Fibroblast of mammary gland (primary cell): ENCODE results near the gene TBC1D2.

Experiments used
- DNase-seq: peaks from one replicate; pipeline ENCODE4 v3.0.0-alpha.2; 2010; ENCODE audit warnings: low read depth
- H3K4me3 ChIP-seq: 2 replicates; pipeline ENCODE4 v1.5.1; 2011; ENCODE audit warnings: low read depth, mild to moderate bottlenecking, low read length, moderate library complexity; ENCODE audit not compliant: control insufficient read depth
- TF ChIP-seq, protein P1 (sequence below): conservative IDR thresholded peaks from 2 replicates; pipeline ENCODE4 v1.5.1; 2011; ENCODE audit warnings: low read depth, low read length, inconsistent platforms; ENCODE audit not compliant: control insufficient read depth, insufficient read depth

TBC1D2 gene

DNA sequence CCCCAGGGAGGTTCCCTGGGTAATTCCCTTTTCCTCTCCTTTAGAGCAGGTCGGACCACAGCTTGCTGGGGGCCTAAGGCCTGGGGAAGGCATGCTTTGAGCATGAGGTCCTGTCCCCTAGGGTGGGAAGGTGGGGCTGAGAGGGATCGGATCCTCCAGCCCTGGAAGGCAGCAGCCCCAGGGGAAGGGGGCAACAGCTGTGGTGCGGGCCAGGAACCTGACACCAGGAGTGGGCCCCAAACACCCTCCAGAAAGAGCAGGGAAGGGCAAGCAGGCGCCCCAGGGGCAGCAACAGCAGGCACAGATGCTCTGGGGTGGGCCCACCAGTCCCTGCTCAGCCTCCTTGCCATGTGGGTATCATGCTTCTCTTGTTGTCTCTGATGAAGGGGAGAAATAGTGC is 59.8 kb downstream of the TBC1D2 start:
- DNase-seq, result no peak
- no peak overlapping the region for H3K4me3 ChIP-seq
- TF ChIP-seq, protein P1, sequence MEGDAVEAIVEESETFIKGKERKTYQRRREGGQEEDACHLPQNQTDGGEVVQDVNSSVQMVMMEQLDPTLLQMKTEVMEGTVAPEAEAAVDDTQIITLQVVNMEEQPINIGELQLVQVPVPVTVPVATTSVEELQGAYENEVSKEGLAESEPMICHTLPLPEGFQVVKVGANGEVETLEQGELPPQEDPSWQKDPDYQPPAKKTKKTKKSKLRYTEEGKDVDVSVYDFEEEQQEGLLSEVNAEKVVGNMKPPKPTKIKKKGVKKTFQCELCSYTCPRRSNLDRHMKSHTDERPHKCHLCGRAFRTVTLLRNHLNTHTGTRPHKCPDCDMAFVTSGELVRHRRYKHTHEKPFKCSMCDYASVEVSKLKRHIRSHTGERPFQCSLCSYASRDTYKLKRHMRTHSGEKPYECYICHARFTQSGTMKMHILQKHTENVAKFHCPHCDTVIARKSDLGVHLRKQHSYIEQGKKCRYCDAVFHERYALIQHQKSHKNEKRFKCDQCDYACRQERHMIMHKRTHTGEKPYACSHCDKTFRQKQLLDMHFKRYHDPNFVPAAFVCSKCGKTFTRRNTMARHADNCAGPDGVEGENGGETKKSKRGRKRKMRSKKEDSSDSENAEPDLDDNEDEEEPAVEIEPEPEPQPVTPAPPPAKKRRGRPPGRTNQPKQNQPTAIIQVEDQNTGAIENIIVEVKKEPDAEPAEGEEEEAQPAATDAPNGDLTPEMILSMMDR, result no peak

DNA sequence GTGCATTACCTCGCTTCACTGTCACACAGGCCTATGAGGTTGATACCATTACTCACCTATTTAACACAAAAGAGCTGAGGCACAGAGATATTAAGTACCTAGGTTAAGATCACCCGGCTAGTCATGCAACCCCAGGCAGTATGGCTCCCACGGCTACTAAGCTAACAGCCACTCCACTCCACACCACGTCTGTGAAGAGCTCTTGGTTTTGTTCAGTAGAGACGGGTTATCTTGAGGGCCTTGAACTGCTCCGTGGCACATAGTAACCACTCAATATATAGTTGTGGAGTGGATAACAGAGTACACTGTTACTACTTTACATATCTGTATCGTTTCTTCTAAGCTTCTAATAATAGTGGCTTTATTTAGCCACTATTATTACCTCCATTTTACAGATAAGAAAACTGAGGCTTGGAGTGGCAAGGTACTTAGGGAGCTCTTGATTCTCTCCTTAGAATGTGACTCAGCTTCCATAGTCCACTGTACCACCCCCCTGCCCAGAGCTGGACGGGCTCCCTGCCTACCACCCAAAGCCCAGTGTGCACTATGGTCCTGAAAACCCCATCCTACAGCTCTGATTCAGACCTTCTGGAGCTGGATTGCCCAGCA is 62.0 kb downstream of the TBC1D2 start:
- DNase-seq, result no peak
- TF ChIP-seq, protein P1, result no peak
- H3K4me3 ChIP-seq, result peak overlapping the region; percentile 63

DNA sequence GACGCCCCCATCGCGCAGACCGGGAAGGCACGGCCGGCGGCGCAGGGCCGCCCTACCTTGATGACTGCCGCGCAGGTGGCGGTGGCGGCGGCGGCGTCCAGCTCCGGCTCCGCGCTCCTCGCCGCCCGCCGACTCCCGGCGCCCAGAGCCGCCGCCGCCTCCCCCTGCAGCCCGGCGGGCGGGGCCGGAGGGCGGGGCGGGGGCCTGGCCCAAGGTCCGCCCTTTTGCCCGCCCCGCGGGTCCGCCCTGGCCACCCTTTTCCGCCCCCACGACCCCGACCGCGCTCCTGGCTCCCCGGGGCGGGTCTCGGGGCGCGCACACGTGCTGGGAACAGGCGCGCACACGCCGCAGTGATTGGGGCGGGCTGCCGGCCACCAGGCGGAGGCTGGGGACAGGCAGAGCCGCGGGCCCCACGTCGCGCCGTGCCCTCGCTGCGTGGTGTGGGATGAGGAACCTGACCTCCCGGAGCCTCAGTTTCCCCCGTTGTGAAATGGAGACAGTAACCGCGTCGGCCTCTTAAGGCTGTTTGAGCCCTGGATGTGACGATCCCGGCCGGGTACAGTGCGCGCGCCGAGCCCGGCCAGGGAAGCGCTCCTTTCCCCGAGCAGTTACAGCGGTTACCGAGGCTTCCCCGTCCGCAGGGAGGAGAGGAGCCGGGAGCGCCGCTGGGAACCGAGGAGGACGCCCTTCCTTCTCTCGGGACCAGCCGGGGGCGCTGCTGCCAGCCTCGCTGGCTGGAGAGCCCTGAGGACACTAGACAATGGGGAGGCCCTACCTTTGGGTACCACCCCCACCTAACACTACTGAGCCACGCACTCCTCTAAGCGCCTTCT is 62.7 kb downstream of the TBC1D2 start, which contains the start of gene CORO2A:
Gene CORO2A (minus strand): TSS at position 135 of the 833 bp plus-strand sequence. CDS start 34,977 bp downstream, outside the sequence.
- TF ChIP-seq, protein P1, result peak; percentile 42
- H3K4me3 ChIP-seq, result peak within 1 kb of the TSS; percentile 63
- DNase-seq, result peak; percentile 55

DNA sequence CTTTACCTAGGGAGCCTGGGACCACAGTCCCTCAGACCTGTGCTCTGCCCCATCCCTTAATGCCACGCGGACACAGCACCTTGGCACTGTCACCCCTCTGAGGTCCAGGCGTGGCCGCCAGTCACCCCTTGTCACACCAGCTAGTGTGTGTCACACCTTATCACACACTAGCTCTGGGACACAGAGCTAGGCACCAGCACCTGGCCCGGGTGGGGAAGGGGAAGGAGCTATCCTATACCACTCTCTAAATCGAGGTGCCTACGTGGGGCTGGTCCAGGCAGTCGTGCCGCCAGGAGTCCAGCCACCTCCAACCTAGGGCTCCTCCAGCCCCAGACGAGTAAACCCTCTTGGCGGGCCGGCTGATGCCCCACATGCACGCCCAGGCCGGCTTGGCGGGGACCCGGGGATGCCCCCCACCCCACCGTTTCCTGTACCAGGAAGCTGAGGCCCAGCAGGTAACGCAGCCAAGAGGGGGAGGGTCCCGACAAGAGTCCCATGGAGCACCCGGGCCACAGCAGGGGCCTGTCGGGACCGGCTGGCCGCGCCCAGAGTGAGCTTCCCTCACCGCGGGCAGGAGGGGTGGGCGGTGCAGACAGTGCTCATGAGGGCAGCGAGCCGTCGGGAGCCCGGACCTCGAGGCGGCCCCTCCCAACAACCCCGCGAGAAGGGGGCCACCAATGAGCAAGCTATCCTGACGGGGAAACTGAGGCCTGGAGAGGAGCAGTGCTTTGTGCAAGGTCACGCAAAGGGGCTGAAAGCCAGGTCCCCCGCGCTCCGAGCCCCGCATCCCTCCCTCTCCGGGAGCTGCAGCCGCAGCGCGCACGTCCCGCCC is 63.6 kb downstream of the TBC1D2 start:
- DNase-seq, result no peak
- TF ChIP-seq, protein P1, result no peak
- peak overlapping the region; percentile 45 for H3K4me3 ChIP-seq

DNA sequence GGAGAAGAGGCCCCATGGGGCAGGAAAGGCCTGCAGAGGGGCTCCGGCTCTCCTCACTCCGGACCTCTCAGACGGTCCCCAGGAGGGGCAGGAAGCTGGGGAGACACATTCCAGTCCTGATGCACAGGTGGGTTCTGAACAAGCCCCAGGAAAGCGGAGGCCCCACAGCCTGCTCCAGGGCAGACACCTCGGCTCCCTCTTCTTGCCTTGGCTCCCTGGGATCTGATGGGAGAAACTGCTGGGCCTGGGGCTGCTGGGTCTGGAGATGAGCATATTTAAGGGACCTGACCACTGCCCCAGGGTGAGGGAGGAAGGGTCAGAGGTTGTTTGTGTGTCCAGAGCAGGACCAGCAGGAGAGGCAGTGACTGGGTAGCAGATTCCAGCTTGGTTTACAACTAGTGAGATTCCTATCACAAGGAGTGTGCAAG is 64.3 kb downstream of the TBC1D2 start:
- no peak for DNase-seq
- TF ChIP-seq, protein P1, result no peak
- no peak overlapping the region for H3K4me3 ChIP-seq

DNA sequence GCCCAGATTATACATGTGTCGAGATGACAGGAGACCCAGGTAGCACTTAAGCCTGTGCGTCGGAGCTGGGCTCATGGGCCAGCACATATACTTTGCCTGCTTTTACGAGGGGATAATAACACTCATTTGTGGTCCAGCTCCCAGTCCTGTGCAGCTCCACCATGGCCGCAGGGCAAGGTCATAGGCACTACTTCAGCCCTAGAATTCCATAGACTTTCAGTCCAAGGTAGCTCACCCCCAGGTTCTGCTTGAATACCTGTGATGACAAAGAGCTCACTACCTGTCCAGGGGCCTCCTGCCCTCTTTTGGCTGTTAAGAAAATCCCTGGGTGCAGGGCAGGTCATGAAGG is 64.7 kb downstream of the TBC1D2 start:
- H3K4me3 ChIP-seq, result no peak overlapping the region
- TF ChIP-seq, protein P1, result no peak
- DNase-seq, result no peak
